Left colon (tissue), 2 donors: ENCODE results near the gene SLC25A42. TPM values are rescaled to one million over a fixed set of nuclear protein-coding genes. Genes with fewer than 3 reads are reported as not detected.

Source experiments
- total RNA-seq, 2 donors: library from RNA; stranded (reverse); fragmentation: NEBNext Ultra II Directional; extraction: Animal tissue kit (Norgen Biotek cat#: 25700); gene quantifications; one replicate each; pipeline ENCODE4 v1.2.1, GENCODE V29; 2021
- donor health status: DM: no; HTN: no; CAD: no.
- donor health status: DM: yes; HTN: yes; CAD: no.

Gene SLC25A42
- total RNA-seq, 2 donors from 2014 or later: 8.2 to 8.5 TPM

Other genes with a start within 250 kb of the SLC25A42 start
- gene UPF1, start 232.0 kb upstream of the SLC25A42 start, total RNA-seq: 10 to 100 TPM; 67.6 to 81.8 TPM
- gene CERS1, start 167.8 kb upstream of the SLC25A42 start, total RNA-seq: under 1 TPM; 0.12 to 0.59 TPM
- 100 to 1,000 TPM; 186 to 200 TPM for gene COPE, start 144.6 kb upstream of the SLC25A42 start, total RNA-seq
- 10 to 100 TPM; 30.7 to 40.0 TPM for gene DDX49, start 144.3 kb upstream of the SLC25A42 start, total RNA-seq
- gene HOMER3, start 122.8 kb upstream of the SLC25A42 start, total RNA-seq: 1 to 10 TPM; 3.9 to 7.9 TPM
- 10 to 100 TPM; 51.7 to 61.7 TPM for gene SUGP2, start 30.5 kb upstream of the SLC25A42 start, total RNA-seq
- 10 to 100 TPM; 17.8 to 20.8 TPM for gene ARMC6, start 30.4 kb upstream of the SLC25A42 start, total RNA-seq
- 10 to 100 TPM; 16.8 to 18.9 TPM for gene TMEM161A, start 74.5 kb downstream of the SLC25A42 start, total RNA-seq
- gene MEF2B, start 106.3 kb downstream of the SLC25A42 start, total RNA-seq: 1 to 10 TPM; 1.4 to 3.5 TPM
- 10 to 100 TPM; 27.9 to 28.4 TPM for gene BORCS8, start 128.2 kb downstream of the SLC25A42 start, total RNA-seq
- gene RFXANK, start 128.3 kb downstream of the SLC25A42 start, total RNA-seq: 10 to 100 TPM; 60.3 to 73.7 TPM
- 10 to 100 TPM in 1 of 2 donors, 1 to 10 TPM in 1; 8.8 to 12.5 TPM for gene NR2C2AP, start 139.4 kb downstream of the SLC25A42 start, total RNA-seq
- not detected for gene NCAN, start 148.0 kb downstream of the SLC25A42 start, total RNA-seq
- 10 to 100 TPM in 1 of 2 donors, 1 to 10 TPM in 1; 6.9 to 14.3 TPM for gene TM6SF2, start 209.3 kb downstream of the SLC25A42 start, total RNA-seq